Nucleus accumbens (tissue), 56 donors: ENCODE measurements around the gene GATD1.
A peak's percentile ranks its signal among the peaks of the same experiment; 100 is the strongest.

Experiments
- DNase-seq, 56 donors: peaks; one replicate each; lab custom pipeline; 2025; lab: John Stamatoyannopoulos, UW

The GATD1 gene

GRCh38 chr11:797296-798092, 20.2 kb upstream of the GATD1 start:
- peak in 49 of 56 donors; percentile 35 to 86 (median 71) for DNase-seq

- no peak for DNase-seq
Measured at GRCh38 chr11:796565-797295, 19.4 kb upstream of the GATD1 start.

GRCh38 chr11:795634-796564, 18.6 kb upstream of the GATD1 start:
- peak in 41 of 56 donors; percentile 16 to 68 (median 40) for DNase-seq

DNA sequence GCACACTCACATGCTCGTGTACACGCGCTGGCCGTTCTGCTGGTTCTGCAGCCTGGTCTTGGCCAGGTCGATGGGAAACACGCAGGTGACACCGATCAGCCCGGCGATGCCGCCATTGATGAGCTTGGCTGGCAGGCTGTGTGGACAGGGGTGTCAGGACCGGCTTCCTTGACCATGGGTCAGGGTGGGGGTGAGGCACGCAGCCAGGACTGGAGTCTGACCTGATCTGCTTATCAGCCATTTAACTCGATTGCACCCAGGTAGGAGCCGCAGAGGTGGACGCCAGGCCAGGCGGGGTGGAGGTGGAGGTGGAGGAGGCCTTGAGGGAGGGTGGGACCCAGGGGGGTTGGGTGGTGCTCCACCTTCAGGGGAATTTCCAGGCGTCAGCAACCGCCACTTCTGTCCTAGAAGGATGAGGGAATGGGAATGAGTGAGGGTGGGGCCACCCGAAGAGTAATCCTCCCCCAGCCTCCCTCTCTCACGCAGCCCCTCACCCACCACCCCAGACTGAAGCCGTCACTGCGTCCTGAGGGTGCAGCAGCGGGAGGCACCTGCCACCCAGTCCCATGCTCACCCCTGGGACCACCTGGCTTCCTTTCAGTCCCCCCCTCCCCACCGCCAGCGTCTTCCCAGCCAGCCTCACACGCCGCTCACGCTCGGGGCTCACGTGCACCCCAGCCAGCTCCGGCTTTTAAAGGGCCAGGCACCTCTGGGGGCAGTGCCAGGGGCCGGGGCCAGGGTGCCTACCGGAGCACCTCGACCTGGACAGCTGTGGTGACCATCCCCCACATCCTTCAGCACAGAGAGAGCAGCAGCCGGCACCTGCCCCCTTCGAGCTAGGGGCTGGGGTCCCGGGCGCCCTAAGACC, 17.7 kb upstream of the GATD1 start:
- DNase-seq: peak in 19 of 56 donors; percentile 7 to 65 (median 38)

- DNase-seq: no peak
Measured at GRCh38 chr11:794013-794765, 16.9 kb upstream of the GATD1 start.

GRCh38 chr11:793556-793955, 16.3 kb upstream of the GATD1 start:
- DNase-seq: no peak

DNA sequence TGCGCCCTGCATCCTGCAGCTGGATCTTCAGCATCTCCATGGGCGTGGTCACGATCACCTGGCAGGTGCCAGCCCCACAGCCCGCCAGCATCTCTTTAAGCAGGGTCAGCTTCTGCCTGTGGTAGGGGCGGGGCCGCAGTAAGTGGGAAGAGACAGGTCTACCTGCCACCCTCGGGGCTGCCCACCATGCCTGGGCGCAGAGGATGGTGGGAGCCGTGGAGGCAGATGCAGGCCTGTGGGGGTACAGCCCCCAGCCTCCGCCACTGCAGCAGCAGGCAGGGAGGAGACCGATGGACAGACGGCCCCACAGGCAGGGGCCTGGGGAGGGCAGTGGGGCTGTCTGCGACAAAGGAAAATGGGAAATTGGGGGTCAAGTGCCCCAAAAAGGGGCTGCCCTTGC, 15.6 kb upstream of the GATD1 start:
- DNase-seq: no peak

DNA sequence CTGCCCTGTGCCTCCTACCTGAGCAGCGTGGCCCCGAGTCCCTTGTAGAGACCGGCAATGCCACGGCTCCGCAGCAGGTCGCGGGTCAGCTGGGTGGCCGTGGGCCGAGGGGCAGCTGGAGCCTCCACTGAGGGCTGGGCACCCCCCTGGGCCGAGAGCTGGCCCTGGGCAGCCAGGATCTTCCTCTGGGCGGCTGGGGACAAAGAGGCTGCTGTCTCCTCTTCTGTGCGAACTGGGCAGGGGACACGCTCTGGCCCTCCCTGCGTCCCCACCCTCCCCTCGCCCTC, 15.2 kb upstream of the GATD1 start:
- DNase-seq: no peak

DNA sequence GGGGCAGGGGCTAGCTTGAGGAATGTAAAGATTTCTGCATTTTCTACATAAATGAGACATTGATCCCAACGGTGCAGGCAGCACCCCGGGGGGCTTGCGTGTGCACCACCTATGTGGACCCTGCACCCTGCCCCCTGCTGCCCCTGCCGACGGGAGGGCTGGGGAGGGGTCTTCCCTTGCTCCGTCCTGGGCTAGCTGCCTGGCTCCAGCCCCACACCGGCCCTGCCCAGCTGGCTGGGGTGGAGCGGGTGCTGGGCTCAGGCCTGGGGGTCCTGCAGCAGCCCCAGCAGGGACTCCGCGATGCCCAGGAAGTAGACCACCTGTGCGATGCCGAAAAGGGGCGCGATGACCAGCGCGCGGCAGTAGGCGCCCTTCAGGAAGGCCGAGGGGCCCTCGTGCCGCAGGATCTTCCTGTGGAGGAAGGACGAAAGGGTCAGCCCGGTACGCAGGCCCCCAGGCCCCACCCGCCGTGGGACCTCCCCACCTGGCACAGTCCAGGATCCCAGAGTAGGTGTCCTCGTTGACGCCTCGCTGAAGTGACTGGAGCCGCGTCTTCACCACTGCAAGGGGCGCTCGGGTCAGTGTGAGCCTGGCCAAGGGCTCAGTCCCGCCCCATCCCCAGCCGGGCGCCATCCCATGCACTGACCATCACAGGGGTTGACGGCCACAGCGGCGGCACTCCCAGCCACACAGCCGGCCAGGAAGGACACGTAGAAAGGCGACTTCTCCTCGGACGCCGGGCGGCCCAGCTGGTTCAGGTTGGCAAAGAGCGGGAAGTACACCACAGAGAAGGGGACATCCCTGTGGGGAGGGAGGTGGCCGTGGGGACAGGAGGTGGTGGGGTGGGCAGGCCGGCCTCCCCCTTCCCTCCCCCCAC, 14.6 kb upstream of the GATD1 start:
- DNase-seq: no peak

GRCh38 chr11:790721-791564, 13.7 kb upstream of the GATD1 start:
- DNase-seq: no peak

DNA sequence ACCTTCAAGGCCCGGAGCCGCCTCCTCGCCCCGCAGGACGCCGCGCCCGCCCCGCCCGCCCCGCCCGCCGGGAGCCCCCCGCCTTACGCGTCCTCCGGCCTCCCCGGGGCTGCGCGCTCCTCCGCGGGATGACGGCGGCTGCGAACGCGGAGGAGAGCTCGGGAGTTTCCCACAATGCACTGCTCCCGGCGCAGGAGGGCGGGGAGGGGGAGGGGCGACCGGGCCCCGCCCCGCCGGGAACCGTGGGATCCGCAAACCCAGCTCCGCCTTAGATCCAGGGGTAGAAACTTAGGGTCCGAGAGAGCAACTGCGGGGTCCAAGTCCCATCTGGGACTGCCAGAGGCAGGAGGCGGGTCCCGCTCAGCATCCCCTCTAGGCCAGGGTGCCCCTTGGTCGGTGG, 12.7 kb upstream of the GATD1 start, which contains the start of gene CEND1:
Gene CEND1, minus strand, starts transcription at position 148 of the 400 bp plus-strand sequence. CDS start 1,514 bp downstream, outside the sequence.
- peak in 50 of 56 donors; percentile 26 to 86 (median 65) for DNase-seq

GRCh38 chr11:788953-789940, 12.0 kb upstream of the GATD1 start:
- DNase-seq: peak in 2 of 56 donors; percentile 45 to 63

- DNase-seq: no peak
Measured at GRCh38 chr11:788009-788640, 10.8 kb upstream of the GATD1 start.

GRCh38 chr11:787084-787675, 9.9 kb upstream of the GATD1 start:
- DNase-seq: no peak
